ENCODE results near the gene HCST. TPM values are rescaled to one million over a fixed set of nuclear protein-coding genes. Genes with fewer than 3 reads are reported as not detected.
A peak's percentile ranks its signal among the peaks of the same experiment; 100 is the strongest.

HCST gene
- total RNA-seq, 1 donor from 2014 or later: 1.8 TPM

GRCh38 chr19:35902870-35903475, 644 bp downstream of the HCST start:
- peak overlapping the region; percentile 90 for H2AFZ ChIP-seq (ENCODE audit: low read depth, low read length)
- peak overlapping the region; percentile 59 for H3K9ac ChIP-seq (ENCODE audit: low read length)
- FAIRE-seq: no peak
- H3K4me3 ChIP-seq (ENCODE audit: insufficient read depth, low read depth, low read length): peak overlapping the region; percentile 23
- peak overlapping the region; percentile 89 for H3K4me2 ChIP-seq (ENCODE audit: low read length)
- peaks cover 4% of the 10 kb centered on the region for H3K79me2 ChIP-seq (ENCODE audit: insufficient read depth, low read length)
- Mint-ChIP-seq H3K4me1 (ENCODE audit: low read depth, unreplicated experiment) (peaks cover 15% of the 10 kb centered on the region), H3K4me3 (ENCODE audit: unreplicated experiment) (peak overlapping the region; percentile 77), H3K36me3 (ENCODE audit: low read depth, unreplicated experiment) (no peaks in the 10 kb centered on the region), H3K27me3 (ENCODE audit: low read depth, unreplicated experiment) (peaks cover 2% of the 10 kb centered on the region), H3K9me3 (ENCODE audit: unreplicated experiment) (no peaks in the 10 kb centered on the region), H3K27ac (ENCODE audit: unreplicated experiment) (peak overlapping the region; percentile 96)
- no peaks in the 10 kb centered on the region for H3K9me3 ChIP-seq (ENCODE audit: insufficient read depth, low read depth, low read length)
- H3K27ac ChIP-seq (ENCODE audit: low read depth, low read length): no peak overlapping the region
- H3K36me3 ChIP-seq (ENCODE audit: insufficient read depth, low read length): no peaks in the 10 kb centered on the region
- no peaks in the 10 kb centered on the region for H4K20me1 ChIP-seq (ENCODE audit: insufficient read depth, low read length)
- H3K27me3 ChIP-seq (ENCODE audit: insufficient read depth, low read length): no peaks in the 10 kb centered on the region
- H3K4me1 ChIP-seq (ENCODE audit: insufficient read depth, low read length): peaks cover 32% of the 10 kb centered on the region
- no peak for DNase-seq (ENCODE audit: low read depth)
- TF ChIP-seq, protein P1, sequence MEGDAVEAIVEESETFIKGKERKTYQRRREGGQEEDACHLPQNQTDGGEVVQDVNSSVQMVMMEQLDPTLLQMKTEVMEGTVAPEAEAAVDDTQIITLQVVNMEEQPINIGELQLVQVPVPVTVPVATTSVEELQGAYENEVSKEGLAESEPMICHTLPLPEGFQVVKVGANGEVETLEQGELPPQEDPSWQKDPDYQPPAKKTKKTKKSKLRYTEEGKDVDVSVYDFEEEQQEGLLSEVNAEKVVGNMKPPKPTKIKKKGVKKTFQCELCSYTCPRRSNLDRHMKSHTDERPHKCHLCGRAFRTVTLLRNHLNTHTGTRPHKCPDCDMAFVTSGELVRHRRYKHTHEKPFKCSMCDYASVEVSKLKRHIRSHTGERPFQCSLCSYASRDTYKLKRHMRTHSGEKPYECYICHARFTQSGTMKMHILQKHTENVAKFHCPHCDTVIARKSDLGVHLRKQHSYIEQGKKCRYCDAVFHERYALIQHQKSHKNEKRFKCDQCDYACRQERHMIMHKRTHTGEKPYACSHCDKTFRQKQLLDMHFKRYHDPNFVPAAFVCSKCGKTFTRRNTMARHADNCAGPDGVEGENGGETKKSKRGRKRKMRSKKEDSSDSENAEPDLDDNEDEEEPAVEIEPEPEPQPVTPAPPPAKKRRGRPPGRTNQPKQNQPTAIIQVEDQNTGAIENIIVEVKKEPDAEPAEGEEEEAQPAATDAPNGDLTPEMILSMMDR (IDR thresholded peaks at IDR 0.05; ENCODE audit: insufficient read depth, low read depth, low read length): no peak
- no peak for TF ChIP-seq EZH2 (IDR thresholded peaks at IDR 0.05; ENCODE audit: insufficient read depth, low read length)

DNA sequence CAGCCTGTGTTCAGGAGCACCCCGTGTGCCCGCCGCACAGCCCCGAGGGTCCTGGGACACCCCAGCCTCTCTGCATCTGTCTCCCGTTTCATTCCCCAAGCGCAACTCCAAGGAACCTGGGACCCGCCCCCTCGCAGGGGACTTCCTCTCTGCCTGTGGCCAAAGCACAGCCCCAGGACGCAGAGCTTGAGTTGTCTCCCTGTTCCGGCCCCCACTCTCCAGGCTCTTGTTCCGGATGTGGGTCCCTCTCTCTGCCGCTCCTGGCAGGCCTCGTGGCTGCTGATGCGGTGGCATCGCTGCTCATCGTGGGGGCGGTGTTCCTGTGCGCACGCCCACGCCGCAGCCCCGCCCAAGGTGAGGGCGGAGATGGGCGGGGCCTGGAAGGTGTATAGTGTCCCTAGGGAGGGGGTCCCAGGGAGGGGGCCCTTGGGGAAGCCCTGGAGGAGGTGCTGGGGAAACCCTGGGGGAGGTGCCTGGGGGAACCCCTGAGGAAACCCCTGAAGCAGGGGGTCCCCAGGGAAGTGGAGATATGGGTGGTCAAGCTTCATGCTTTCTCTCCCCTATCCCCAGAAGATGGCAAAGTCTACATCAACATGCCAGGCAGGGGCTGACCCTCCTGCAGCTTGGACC, 1.3 kb downstream of the HCST start:
- no peaks in the 10 kb centered on the region for H3K36me3 ChIP-seq (ENCODE audit: insufficient read depth, low read length)
- peaks cover 28% of the 10 kb centered on the region for H3K4me1 ChIP-seq (ENCODE audit: insufficient read depth, low read length)
- Mint-ChIP-seq H3K9me3 (ENCODE audit: unreplicated experiment) (no peaks in the 10 kb centered on the region), H3K27ac (ENCODE audit: unreplicated experiment) (peak overlapping the region; percentile 96), H3K27me3 (ENCODE audit: low read depth, unreplicated experiment) (peaks cover 2% of the 10 kb centered on the region), H3K4me1 (ENCODE audit: low read depth, unreplicated experiment) (peaks cover 15% of the 10 kb centered on the region), H3K36me3 (ENCODE audit: low read depth, unreplicated experiment) (no peaks in the 10 kb centered on the region), H3K4me3 (ENCODE audit: unreplicated experiment) (peak overlapping the region; percentile 77)
- H3K27me3 ChIP-seq (ENCODE audit: insufficient read depth, low read length): no peaks in the 10 kb centered on the region
- peak overlapping the region; percentile 89 for H3K4me2 ChIP-seq (ENCODE audit: low read length)
- H3K27ac ChIP-seq (ENCODE audit: low read depth, low read length): no peak overlapping the region
- H2AFZ ChIP-seq (ENCODE audit: low read depth, low read length): peak overlapping the region; percentile 90
- peak overlapping the region; percentile 23 for H3K4me3 ChIP-seq (ENCODE audit: insufficient read depth, low read depth, low read length)
- DNase-seq (ENCODE audit: low read depth): peak; percentile 64
- FAIRE-seq: no peak
- H3K9me3 ChIP-seq (ENCODE audit: insufficient read depth, low read depth, low read length): no peaks in the 10 kb centered on the region
- TF ChIP-seq, protein P1 (IDR thresholded peaks at IDR 0.05; ENCODE audit: insufficient read depth, low read depth, low read length): no peak
- TF ChIP-seq EZH2 (IDR thresholded peaks at IDR 0.05; ENCODE audit: insufficient read depth, low read length): no peak
- no peaks in the 10 kb centered on the region for H3K79me2 ChIP-seq (ENCODE audit: insufficient read depth, low read length)
- H3K9ac ChIP-seq (ENCODE audit: low read length): peak overlapping the region; percentile 59
- H4K20me1 ChIP-seq (ENCODE audit: insufficient read depth, low read length): no peaks in the 10 kb centered on the region
